Epidermal melanocyte (primary cell): ENCODE results near the gene ERP44.
A peak's percentile ranks its signal among the peaks of the same experiment; 100 is the strongest.
"Not testable (repeated sequence)": the region's sequence is repeated elsewhere in the genome, so short reads cannot be mapped to it uniquely, and the experiment has no call there.

Source experiments
- DNase-seq: peaks from one replicate; pipeline ENCODE4 v3.0.0; 2011; ENCODE audit warnings: low spot score; ENCODE audit not compliant: insufficient read length

Gene ERP44

DNA sequence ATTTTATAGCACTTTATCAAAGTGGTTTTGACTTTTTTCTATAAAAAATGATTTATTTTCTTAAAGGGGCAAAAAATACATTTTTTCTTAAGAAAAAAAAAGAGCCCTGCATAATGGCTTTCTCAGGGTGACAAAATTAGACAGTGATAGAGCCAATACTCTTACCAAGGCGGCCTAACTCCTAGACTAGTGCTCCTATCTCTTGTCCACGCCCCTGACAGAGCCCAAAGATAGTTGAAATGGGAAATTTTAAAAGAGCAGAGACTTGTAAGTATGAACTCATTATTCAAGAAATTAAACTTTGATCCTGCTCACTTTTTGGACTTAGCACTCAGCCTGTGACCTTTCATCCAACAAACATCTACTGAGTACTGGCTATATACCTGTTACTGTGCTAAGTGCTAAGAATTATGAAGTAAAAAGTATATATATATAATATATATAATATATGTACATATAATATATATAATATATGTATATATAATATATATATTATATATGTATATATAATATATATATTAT lies 1.4 kb upstream of the ERP44 start:
- no peak for DNase-seq

DNA sequence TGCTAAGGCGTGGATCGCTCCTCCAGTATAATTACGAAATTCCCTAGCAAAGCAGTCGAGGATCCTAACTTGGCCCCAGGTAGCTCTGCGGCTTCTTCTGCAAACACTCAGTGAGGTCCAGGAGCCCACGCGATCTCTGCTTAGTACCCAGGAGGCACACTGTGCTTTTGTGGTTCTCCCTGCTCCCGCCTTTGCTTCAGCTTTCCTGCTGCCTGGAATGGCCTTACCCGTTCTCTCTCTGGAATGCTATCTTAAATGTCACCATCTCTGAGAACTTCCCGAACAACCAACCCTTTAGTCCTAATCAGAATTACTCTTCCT lies 882 bp upstream of the ERP44 start:
- no peak for DNase-seq

GRCh38 chr9:100098046-100098886 lies 534 bp downstream of the ERP44 start:
- DNase-seq = peak; percentile 27

- DNase-seq = no peak
Measured at GRCh38 chr9:100096378-100096916, 2.4 kb downstream of the ERP44 start.

DNA sequence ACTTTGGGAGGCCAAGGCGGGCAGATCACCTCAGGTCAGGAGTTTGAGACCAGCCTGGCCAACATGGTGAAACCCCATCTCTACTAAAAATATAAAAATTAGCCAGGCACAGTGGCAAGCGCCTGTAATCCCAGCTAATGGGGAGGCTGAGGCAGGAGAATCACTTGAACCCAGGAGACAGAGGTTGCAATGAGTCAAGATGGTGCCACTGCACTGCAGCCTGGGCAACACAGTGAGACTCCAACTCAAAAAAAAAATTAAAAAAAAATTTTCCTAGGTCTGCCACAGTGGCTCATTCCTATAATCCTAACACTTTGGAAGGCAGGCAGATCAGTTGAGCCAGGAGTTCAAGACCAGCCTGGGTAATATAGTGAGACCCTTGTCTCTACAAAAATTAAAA lies 4.4 kb downstream of the ERP44 start:
- DNase-seq = not testable (repeated sequence)

DNA sequence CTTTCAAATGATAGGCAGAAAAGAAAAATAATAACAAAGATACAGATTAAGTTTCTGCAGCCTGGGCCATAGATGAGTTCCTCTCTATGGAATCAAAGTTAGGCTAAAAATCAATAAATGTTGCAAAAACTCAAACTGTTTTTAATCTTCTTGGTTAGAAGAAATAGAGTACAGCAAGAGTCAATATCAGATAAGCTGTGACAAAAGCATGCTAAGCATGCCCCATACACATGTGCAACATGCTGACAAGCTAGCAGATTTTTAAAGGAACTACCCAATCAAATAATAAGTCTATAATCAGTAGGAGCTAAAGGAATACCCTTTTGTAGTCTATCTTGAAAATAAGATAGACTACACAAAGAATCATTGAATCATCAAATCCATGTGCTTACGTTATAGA lies 6.7 kb downstream of the ERP44 start:
- DNase-seq = no peak

DNA sequence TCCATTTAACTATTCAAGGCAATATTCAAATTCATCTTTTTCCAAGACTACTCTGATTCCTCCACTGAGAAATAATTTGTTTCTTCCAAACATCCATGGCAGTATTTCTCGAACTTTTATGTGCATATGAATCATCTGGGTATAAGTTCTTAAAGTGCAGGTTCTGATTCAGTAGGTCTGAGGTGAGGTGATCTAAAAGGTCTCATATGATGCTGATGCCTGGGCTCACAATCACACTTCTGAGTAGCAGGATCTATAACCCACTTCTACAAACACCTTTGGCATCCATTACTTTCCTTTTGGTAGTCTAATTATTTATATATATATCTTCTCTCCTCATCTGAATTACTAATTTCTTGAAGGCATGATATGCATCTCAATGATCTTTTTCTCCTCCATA lies 7.2 kb downstream of the ERP44 start:
- no peak for DNase-seq

DNA sequence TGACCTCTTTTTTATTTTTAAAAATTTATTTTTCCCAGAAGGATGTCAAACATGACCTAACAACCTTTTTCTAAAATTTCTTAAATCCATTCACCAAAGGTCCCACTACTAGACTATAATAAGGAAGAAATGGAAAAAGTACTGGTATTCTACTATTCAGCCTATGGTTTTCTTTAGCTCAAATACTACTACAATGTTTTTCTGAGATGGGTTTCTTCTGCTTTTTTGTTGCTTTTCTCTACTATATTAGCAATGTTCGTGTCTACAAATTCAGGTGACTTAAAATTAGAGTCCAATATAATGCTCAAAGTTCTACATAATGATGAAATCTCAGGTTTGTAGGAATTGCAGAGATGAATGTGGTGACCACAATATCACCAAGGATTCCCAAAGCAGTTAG lies 7.9 kb downstream of the ERP44 start:
- no peak for DNase-seq

GRCh38 chr9:100088202-100088601 lies 10.6 kb downstream of the ERP44 start:
- no peak for DNase-seq

GRCh38 chr9:100087218-100087617 lies 11.6 kb downstream of the ERP44 start:
- DNase-seq = no peak

DNA sequence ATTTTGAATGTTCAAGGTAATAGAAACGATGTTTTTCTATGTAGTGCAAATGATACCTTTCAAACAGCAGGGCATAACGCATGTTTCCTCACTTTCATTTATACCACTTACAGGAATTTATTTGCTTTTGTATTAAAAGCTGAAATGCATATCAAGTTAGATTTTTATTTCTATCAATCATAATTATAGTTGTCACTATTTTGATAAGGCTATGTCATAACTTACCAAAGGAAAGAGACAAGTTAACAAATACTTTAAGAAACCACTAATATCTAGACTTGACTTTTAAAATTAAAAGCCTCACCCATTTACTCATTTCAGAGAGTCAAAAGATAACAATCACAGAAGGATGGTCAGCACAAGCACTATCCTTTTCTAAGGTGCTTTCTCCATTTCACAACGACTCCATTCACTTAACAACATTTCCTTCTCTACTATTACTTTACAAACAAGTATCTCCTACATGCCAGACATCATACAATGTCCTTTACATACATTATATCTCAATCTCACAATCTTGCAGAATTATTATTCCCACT lies 12.6 kb downstream of the ERP44 start:
- DNase-seq = no peak

- DNase-seq = no peak
Measured at GRCh38 chr9:100084734-100085133, 14.1 kb downstream of the ERP44 start.

GRCh38 chr9:100084128-100084453 lies 14.7 kb downstream of the ERP44 start:
- DNase-seq = no peak

DNA sequence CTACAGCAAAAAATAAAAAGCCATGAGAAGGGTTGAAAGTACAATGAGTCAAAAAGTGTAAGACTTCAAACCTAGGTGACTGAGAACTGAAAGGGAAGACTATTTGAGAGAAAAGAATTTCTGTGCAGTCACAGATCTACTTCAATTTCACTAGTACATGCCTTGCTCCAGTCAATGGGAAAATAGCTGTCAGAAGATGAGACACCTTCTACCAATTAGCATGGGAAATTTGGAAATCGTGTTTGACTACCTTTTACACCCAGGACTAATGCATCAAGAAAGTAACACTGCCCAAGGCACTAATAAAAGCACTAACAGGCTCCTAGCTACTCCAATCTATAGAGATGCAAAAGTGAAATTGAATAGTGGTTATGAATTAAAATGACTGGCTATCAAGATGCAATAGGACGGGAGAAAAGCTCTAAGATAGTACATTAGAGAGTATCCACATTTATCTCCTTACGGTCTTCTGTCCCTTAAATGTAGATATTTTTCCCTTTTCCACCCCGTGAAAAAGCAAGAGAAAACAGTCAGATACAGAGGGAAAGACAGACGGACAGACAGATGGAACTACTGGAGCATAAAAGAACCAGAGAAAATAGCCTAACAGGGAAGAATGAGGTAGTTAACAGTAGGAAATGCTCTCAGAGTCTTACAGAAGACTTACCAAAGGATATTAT lies 15.2 kb downstream of the ERP44 start:
- no peak for DNase-seq

GRCh38 chr9:100082782-100083181 lies 16.0 kb downstream of the ERP44 start:
- DNase-seq = no peak

DNA sequence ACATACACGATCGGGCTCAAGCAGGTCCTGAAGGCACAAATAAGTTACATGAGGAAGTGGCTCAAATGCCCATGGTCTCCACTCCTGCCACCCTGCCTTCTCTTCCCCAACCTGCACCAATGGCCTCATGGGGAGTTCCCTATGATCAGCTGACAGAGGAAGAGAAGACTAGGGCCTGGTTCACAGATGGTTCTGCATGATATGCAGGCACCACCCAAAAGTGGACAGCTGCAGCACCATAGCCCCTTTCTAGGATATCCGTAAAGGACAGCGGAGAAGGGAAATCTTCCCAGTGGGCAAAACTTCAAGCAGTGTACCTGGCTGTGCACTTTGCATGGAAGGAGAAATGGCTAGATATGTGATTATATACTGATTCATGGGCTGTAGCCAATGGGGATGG lies 22.5 kb downstream of the ERP44 start:
- DNase-seq = not testable (repeated sequence)

DNA sequence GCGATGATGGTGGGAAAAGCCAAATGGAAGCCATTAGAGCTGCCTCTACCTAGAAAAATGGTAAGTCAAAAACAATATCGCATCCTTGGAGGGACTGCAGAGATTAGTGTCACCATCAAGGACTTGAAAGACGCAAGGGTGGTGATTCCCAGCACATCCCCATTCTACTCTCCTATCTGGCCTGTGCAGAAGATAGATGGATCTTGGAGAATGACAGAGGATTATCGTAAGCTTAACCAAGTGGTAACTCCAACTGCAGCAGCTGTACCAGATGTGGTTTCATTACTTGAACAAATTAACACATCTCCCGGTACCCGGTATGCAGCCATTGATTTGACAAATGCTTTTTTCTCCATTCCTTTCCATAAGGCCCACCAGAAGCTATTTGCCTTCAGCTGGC lies 23.8 kb downstream of the ERP44 start:
- DNase-seq = no peak

GRCh38 chr9:100074093-100074492 lies 24.7 kb downstream of the ERP44 start:
- no peak for DNase-seq

- DNase-seq = no peak
Measured at GRCh38 chr9:100072805-100073204, 26.0 kb downstream of the ERP44 start.

DNA sequence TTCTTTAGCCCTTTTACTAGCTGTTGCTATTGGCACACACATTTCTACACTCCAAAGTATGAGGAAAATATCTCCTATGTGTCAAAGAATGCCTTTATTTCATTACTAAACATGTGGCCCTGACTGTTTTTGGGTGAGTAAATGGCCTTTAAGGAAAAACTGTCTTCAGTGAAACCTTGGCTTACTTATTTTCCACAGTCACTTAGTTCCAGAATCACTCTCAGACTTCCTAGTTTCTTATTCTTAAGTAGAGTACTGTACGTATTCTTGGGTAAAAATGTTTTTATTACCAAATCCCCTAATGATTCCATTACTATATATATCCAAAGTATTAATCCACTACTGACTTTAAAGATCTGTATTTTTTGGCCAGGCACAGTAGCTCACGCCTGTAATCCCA lies 27.5 kb downstream of the ERP44 start:
- DNase-seq = no peak

DNA sequence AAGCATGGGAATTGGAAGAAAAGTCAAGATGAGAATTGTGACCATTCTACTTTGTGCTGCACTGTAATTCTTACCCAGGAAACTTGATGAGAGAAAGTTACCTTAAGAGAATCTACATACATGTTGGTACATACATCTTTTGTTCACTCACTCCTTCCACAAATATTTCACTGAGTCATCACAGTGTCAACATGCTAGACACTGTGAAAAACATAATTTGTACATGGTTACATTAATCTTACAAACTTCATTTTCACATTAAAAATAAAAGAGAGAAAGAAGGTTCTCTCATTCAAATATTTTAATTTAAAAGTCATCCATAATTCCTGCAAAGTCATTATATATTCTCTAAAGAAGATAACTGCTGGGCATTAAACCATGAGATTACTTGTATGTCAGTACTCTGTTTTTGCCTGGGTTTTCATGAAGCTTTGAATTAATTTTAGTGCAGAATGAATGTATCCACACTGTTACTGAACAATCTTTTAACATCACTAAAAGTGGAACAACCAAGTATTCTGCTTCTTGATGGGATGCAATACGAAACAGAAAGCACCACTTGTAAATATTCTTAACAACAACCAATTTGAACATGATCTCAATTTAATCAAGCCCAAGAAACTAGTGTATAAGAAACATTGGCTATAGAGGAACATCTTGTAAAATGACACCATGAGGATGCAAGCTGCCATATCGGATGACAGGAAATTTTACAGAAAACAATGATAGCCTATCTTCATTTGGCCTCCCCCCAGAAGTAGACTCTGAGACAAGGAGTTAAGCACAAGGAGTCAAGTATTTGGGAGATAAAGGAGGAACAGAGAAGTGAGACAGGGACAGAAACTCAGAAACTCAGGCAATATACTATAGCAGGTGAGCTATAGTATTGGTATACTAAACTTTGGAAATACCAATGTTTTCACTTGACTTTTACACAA lies 28.4 kb downstream of the ERP44 start:
- no peak for DNase-seq
